GM23248 (cell line): Measurements from ENCODE around the gene PLPP2.

Source experiments
- EZH2 ChIP-seq: fragments of 200-600 bp; sonication (generic); IDR thresholded peaks from 2 replicates; pipeline ENCODE4 v1.6.1; 2018; ENCODE audit warnings: antibody characterized with exemption, mild to moderate bottlenecking; ENCODE audit not compliant: insufficient read depth, poor library complexity, severe bottlenecking
- EZH2phosphoT487 ChIP-seq: fragments of 200-600 bp; sonication (generic); IDR thresholded peaks from 2 replicates; pipeline ENCODE4 v1.6.1; 2018; ENCODE audit warnings: antibody characterized with exemption, moderate library complexity, mild to moderate bottlenecking, low read depth; ENCODE audit not compliant: insufficient read depth

GRCh38 chr19:328025-328505 is 36.9 kb upstream of the PLPP2 start:
- TF ChIP-seq EZH2 (no peak), EZH2phosphoT487 (no peak)
